Measurements from ENCODE around the gene NECTIN4. TPM values are rescaled to one million over a fixed set of nuclear protein-coding genes. Genes with fewer than 3 reads are reported as not detected.

Gene NECTIN4
- total and polyA plus RNA-seq, 2 of the 8 experiments (the other 6 are each of a cell fraction or from before 2014, with no cell fraction given): 0.19 to 0.71 TPM

DNA sequence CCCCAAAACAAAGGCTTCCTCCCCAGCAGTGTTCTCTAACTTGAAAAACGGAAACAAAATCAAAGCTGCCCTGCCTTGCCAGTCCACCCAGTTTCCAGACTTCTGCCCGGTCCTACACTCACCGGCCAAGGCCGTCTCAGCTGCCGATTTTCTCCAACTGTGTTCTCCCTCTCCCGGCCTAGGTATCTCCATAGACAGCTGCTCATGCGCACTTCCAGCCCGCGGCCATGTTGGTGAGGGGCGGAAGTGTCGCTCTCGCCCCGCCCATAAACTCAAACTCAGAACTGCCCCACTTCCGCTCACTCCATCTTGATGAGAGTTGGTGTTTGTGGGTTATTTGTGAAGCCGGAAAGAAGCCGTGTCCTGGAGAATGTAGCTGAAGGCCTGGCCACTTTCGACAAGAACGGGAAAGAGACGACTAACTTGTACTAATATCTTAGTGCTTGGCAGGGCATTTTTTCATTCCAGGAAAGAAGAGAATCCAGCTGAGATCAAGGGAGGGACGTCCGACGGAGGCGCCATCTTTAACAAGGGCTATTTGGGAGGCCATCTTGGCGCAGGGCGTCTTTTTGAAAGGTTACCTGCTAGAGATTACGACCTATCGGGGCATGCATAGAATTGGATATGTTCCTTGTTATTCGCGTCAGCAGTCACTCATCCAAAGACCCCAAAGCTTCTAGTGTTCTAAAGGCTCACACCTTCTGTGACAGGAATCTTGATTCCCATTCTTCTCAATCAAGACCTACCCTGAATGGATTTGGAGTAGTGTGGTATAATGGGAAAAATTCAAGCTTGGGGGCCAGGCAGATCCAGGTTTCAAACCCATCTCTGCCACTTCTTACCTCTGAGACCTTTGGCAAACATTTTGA, 43.4 kb downstream of the NECTIN4 start, which contains the start of gene USF1 (continued):
- no peak for TF ChIP-seq KDM1A (IDR thresholded peaks at IDR 0.05; ENCODE audit: borderline replicate concordance, low read length)
- no peak for TF ChIP-seq CBX8 (IDR thresholded peaks at IDR 0.05; ENCODE audit: borderline replicate concordance, low read depth, low read length)
- TF ChIP-seq, protein P1, sequence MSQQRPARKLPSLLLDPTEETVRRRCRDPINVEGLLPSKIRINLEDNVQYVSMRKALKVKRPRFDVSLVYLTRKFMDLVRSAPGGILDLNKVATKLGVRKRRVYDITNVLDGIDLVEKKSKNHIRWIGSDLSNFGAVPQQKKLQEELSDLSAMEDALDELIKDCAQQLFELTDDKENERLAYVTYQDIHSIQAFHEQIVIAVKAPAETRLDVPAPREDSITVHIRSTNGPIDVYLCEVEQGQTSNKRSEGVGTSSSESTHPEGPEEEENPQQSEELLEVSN (IDR thresholded peaks at IDR 0.05): peak; percentile 34; the same call in 1 of the 2 replicates
- TF ChIP-seq EZH2 (IDR thresholded peaks at IDR 0.05; ENCODE audit: low read depth, low read length, severe bottlenecking): no peak
- no peak for TF ChIP-seq RXRA (IDR thresholded peaks at IDR 0.05; ENCODE audit: insufficient read depth, low read depth, low read length)
- no peak for TF ChIP-seq RNF2 (IDR thresholded peaks at IDR 0.05; ENCODE audit: borderline replicate concordance, low read depth, low read length, missing control alignments, poor library complexity, severe bottlenecking)
- TF ChIP-seq POLR2AphosphoS5 (IDR thresholded peaks at IDR 0.05; ENCODE audit: low read depth, low read length): peak; percentile 90
- no peak for TF ChIP-seq RFX5 (IDR thresholded peaks at IDR 0.05; ENCODE audit: borderline replicate concordance, low read depth, low read length)
- TF ChIP-seq BRCA1 (IDR thresholded peaks at IDR 0.05; ENCODE audit: low read depth, low read length): no peak
- peak; percentile 99 for TF ChIP-seq KDM4A (IDR thresholded peaks at IDR 0.05; ENCODE audit: low read depth, low read length, severe bottlenecking)
- no peak for TF ChIP-seq POU5F1 (IDR thresholded peaks at IDR 0.05; ENCODE audit: low read depth, low read length)
- TF ChIP-seq, protein P2, sequence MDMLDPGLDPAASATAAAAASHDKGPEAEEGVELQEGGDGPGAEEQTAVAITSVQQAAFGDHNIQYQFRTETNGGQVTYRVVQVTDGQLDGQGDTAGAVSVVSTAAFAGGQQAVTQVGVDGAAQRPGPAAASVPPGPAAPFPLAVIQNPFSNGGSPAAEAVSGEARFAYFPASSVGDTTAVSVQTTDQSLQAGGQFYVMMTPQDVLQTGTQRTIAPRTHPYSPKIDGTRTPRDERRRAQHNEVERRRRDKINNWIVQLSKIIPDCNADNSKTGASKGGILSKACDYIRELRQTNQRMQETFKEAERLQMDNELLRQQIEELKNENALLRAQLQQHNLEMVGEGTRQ (IDR thresholded peaks at IDR 0.05; ENCODE audit: low read length): no peak
- no peak for TF ChIP-seq ASH2L (IDR thresholded peaks at IDR 0.05; ENCODE audit: low read length)
- peak; percentile 44 for TF ChIP-seq SIX5 (IDR thresholded peaks at IDR 0.05; ENCODE audit: low read depth, low read length)
- no peak for TF ChIP-seq SRF (IDR thresholded peaks at IDR 0.05; ENCODE audit: low read depth, low read length)
- TF ChIP-seq PHF8 (conservative IDR thresholded peaks at IDR 0.05; ENCODE audit: low read depth, low read length): peak; percentile 83; the same call in 1 of the 2 replicates
- TF ChIP-seq SIRT6 (IDR thresholded peaks at IDR 0.05; ENCODE audit: low read length): no peak
- TF ChIP-seq TAF7 (optimal IDR thresholded peaks at IDR 0.05; ENCODE audit: borderline replicate concordance, low read depth, low read length): no peak
- peak; percentile 70 for TF ChIP-seq SP1 (IDR thresholded peaks at IDR 0.05; ENCODE audit: low read depth, low read length)
- no peak for TF ChIP-seq RAD21 (IDR thresholded peaks at IDR 0.05 in 1 of 2, conservative IDR thresholded peaks at IDR 0.05 in 1 of 2; ENCODE audit: low read depth in 2 of 2, low read length in 2 of 2)
- TF ChIP-seq CHD1 (IDR thresholded peaks at IDR 0.05; ENCODE audit: low read depth, low read length): no peak
- no peak for TF ChIP-seq EGR1 (IDR thresholded peaks at IDR 0.05; ENCODE audit: borderline replicate concordance, low read depth, low read length)
